SK-N-MC (cell line): ENCODE measurements around the gene ROCK2.

Experiments used
- EZH2 ChIP-seq: fragments of 200-600 bp; sonication (generic); IDR thresholded peaks from one replicate; pipeline ENCODE4 v1.6.1; 2017; ENCODE audit warnings: antibody characterized with exemption
- POLR2AphosphoS5 ChIP-seq: IDR thresholded peaks from 2 replicates; pipeline ENCODE4 v1.6.1; 2012; ENCODE audit warnings: mild to moderate bottlenecking, low read depth, low read length, borderline replicate concordance

DNA sequence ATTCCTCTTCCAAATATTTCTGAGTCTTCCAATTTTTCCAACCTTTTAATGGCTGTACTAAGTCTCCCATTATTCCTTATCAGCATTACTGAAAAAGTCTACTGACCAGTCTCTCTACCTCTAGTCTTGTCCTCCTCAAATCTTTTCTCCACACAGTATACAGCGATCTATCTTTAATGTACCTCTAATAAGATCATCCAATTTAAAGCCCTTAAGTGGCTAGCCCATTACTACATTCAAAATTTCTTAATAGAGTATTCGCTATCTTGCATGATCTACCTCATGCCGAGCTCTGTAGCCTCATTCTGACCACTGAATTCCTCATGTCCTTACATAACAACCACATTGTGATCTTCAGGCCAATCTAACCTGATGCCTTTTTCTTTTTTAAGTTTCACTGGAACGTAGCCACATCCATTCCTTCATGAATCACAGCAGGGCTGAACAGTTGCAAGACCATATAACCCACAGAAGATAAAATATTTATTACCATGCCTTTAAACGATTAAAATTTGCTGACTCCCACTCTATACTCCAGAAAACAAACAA lies 131.3 kb downstream of the ROCK2 start:
- TF ChIP-seq POLR2AphosphoS5 (no peak), EZH2 (no peak)
